K562 (cell line): ENCODE results near the gene SMG9. TPM values are rescaled to one million over a fixed set of nuclear protein-coding genes. Genes with fewer than 3 reads are reported as not detected.

ENCODE experiments used
- ATAC-seq: fragments of 200-7000 bp; cut with Tn5 transposase; 3 replicates; pipeline ENCODE4 v1.9.1; 2020; ENCODE audit warnings: moderate library complexity
- BruUV-seq: library from RNA; stranded (reverse); fragments of 400-500 nt; replicated peaks from 2 replicates; lab custom pipeline; 2021; lab: Mats Ljungman, UMichigan
- CTCF ChIA-PET: fragments of 300-600 bp; formaldehyde crosslinking; extraction: SDS; loops from one replicate; lab custom pipeline; 2021; ENCODE audit warnings: low intra/inter-chr PET ratio; lab: Yijun Ruan, JAX
- POLR2A ChIA-PET: fragments of 300-600, 350-650 bp; sonication (Branson Sonifier 250); formaldehyde crosslinking; extraction: SDS; loops from one replicate; lab custom pipeline; 2021; ENCODE audit warnings: antibody characterized with exemption, inconsistent platforms; lab: Yijun Ruan, JAX
- DNase-seq, 4 experiments: peaks; one replicate each; pipeline versions ENCODE4 v3.0.0 to v3.0.0-alpha.2; 2011 to 2018; ENCODE audit warnings: low spot score in 3 of 4, mixed read lengths in 3 of 4; ENCODE audit errors: extremely low read depth in 1 of 4
- FAIRE-seq: peaks from 2 replicates; lab custom pipeline; 2011; peaks lifted over from hg19 to GRCh38; lab: Jason Lieb, UNC
- H2AFZ ChIP-seq: 2 replicates; pipeline ENCODE4 v1.6.0; 2011; ENCODE audit warnings: low read depth, low read length, control low read depth, inconsistent platforms
- H3K27ac ChIP-seq: fragments of 200-600 bp; 3 replicates; pipeline ENCODE4 v1.8.0; 2011; ENCODE audit warnings: low read depth, mild to moderate bottlenecking, control low read depth, inconsistent platforms, low read length, moderate library complexity, mixed read lengths; ENCODE audit errors: extremely low read depth
- H3K27me3 ChIP-seq, 2 experiments: fragments of 300-600 bp in 1 of 2; 2 replicates in 1 of 2; 3 replicates in 1 of 2; pipeline versions ENCODE4 v1.6.0 to v1.8.0; 2011; ENCODE audit warnings: inconsistent platforms in 2 of 2, low read length in 2 of 2, mild to moderate bottlenecking in 1 of 2, mixed read lengths in 1 of 2, moderate library complexity in 1 of 2; ENCODE audit not compliant: control insufficient read depth in 2 of 2, insufficient read depth in 2 of 2
- H3K36me3 ChIP-seq: fragments of 300-600 bp; 3 replicates; pipeline ENCODE4 v1.8.0; 2011; ENCODE audit warnings: mild to moderate bottlenecking, low read length, inconsistent platforms; ENCODE audit not compliant: control insufficient read depth, insufficient read depth
- H3K4me1 ChIP-seq, 2 experiments: fragments of 200-600 bp in 1 of 2; replicated peaks in 1 of 2; 2 replicates in 1 of 2; 3 replicates in 1 of 2; pipeline versions ENCODE4 v1.5.1 to v1.8.0; 2011; ENCODE audit warnings: inconsistent platforms in 2 of 2, low read length in 2 of 2, mild to moderate bottlenecking in 1 of 2, mixed read lengths in 1 of 2, moderate library complexity in 1 of 2; ENCODE audit not compliant: control insufficient read depth in 2 of 2, insufficient read depth in 2 of 2
- H3K4me2 ChIP-seq: 2 replicates; pipeline ENCODE4 v1.6.1; 2011; ENCODE audit warnings: low read length, control low read depth, inconsistent platforms, mixed read lengths; ENCODE audit not compliant: insufficient read depth
- H3K4me3 ChIP-seq: fragments of 200-600 bp; sonication (generic), shearing (Covaris generic); 2 replicates; pipeline ENCODE4 v1.5.1; 2016; ENCODE audit warnings: control low read depth, inconsistent platforms
- H3K79me2 ChIP-seq: fragments of 200-600 bp; 3 replicates; pipeline ENCODE4 v1.8.0; 2011; ENCODE audit warnings: low read length, inconsistent platforms; ENCODE audit not compliant: control insufficient read depth, insufficient read depth
- H3K9ac ChIP-seq, 2 experiments: 2 replicates each; pipeline versions ENCODE4 v1.6.0 to v1.6.1; 2011; ENCODE audit warnings: low read depth in 2 of 2, low read length in 2 of 2, control low read depth in 1 of 2, inconsistent platforms in 1 of 2, mild to moderate bottlenecking in 1 of 2, mixed read lengths in 1 of 2; ENCODE audit not compliant: insufficient read depth in 1 of 2
- H3K9me1 ChIP-seq: one replicate; pipeline ENCODE4 v1.6.0; 2011; ENCODE audit warnings: inconsistent platforms, mild to moderate bottlenecking, low read length, moderate library complexity; ENCODE audit not compliant: control insufficient read depth, insufficient read depth
- H3K9me3 ChIP-seq: replicated peaks from 2 replicates; pipeline ENCODE4 v1.5.1; 2011; ENCODE audit warnings: low read depth, low read length, inconsistent platforms; ENCODE audit not compliant: control insufficient read depth, insufficient read depth
- H4K20me1 ChIP-seq: replicated peaks from 2 replicates; pipeline ENCODE4 v1.6.1; 2011; ENCODE audit warnings: low read length, inconsistent platforms, mixed read lengths; ENCODE audit not compliant: control insufficient read depth, insufficient read depth
- MED1 ChIP-seq: sonication (generic); formaldehyde crosslinking; IDR thresholded peaks from 2 replicates; pipeline ENCODE4 v1.8.1; 2023; ENCODE audit warnings: missing genetic modification reagents, borderline replicate concordance
- PTBP1 ChIP-seq: fragments of 200-400 bp; formaldehyde crosslinking; IDR thresholded peaks from 2 replicates; pipeline ENCODE4 v1.6.1; 2017; ENCODE audit warnings: low read depth, low read length
- RBM25 ChIP-seq: fragments of 200-400 bp; formaldehyde crosslinking; IDR thresholded peaks from 2 replicates; pipeline ENCODE4 v1.6.1; 2018; ENCODE audit warnings: low read length, low read depth, moderate library complexity; ENCODE audit not compliant: severe bottlenecking
- RCOR1 ChIP-seq, 2 experiments: IDR thresholded peaks; 2 replicates each; pipeline ENCODE4 v1.6.1; 2012; ENCODE audit warnings: low read depth in 2 of 2, low read length in 2 of 2, borderline replicate concordance in 1 of 2, improper control_type of control experiment in 1 of 2
- ZC3H11A ChIP-seq: IDR thresholded peaks from 2 replicates; pipeline ENCODE4 v1.6.1; 2012; ENCODE audit warnings: low read depth, low read length, improper control_type of control experiment
- ZFP36 ChIP-seq: fragments of 150-350 bp; IDR thresholded peaks from 2 replicates; pipeline ENCODE4 v1.6.1; 2018; ENCODE audit warnings: low read length, low read depth; ENCODE audit not compliant: partially characterized antibody
- WGBS: fragments of 100-300 bp; shearing (Covaris generic); methylation state at CpG from one replicate; pipeline ENCODE4 v1.1.6; 2016; ENCODE audit warnings: low coverage, mixed read lengths; ENCODE audit not compliant: insufficient coverage; ENCODE audit errors: missing lambda C conversion rate; 5-methylcytosine and 5-hydroxymethylcytosine counted together
- in situ Hi-C: fragments of 300-500 bp; cut with MboI; formaldehyde crosslinking; loops from 4 replicates; pipeline ENCODE4 v1.15.0; 2018; ENCODE audit warnings: inconsistent platforms, mixed read lengths
- intact Hi-C: fragments of 100-400 bp; cut with micrococcal nuclease; formaldehyde crosslinking; loops from 2 replicates; pipeline ENCODE4 v1.14.2; 2022
- polyA plus RNA-seq, 8 experiments: library from polyadenylated mRNA; depleted of rRNA in 4 of 8; stranded (reverse) in 5 of 8; unstranded in 3 of 8; fragments of >200 nt; fragmentation: Nextera tagmentation in 2 of 8; fragmentation: Illumina TruSeq in 1 of 8; extraction: Ambion mirVana in 2 of 8; extraction: Trizol in 1 of 8; gene quantifications; 2 replicates each; pipeline versions ENCODE4 v1.2.1 to v1.2.3, GENCODE V29; 2011 to 2014; ENCODE audit warnings: inconsistent platforms in 1 of 8, missing spikeins in 1 of 8
- total RNA-seq, 7 experiments: library from RNA; depleted of rRNA in 6 of 7; stranded (reverse); fragments of >200 nt in 6 of 7; fragmentation: Illumina TruSeq in 2 of 7; extraction: Trizol in 2 of 7; gene quantifications; 2 replicates each; pipeline versions ENCODE4 v1.2.1 to v1.2.3, GENCODE V29; 2011 to 2021; ENCODE audit warnings: low replicate concordance in 1 of 7

SMG9 gene
- total and polyA plus RNA-seq, 9 of the 15 experiments (the other 6 are each of a cell fraction or from before 2014, with no cell fraction given): 1.7 to 79.7 (median 40.2) TPM

DNA sequence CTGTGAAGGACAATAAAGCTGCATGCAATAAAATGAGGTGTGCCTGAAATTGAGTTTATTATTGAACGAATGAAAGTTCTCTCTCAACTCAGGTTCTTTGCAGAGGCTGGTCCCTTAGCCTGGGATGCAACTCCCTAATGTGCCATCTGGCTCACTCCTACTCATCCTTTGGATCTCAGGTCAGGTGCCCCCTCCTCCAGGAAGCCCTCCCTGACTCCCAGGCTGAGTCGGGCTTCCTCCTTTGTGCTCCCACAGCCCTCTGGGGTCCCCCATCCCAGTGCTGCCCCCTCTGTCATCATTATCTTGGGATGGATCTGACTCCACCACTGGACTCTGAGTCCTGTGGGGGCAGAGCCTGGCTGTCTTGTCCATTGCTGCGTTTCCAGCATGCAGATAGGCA lies 41.6 kb downstream of the SMG9 start:
- Histone ChIP-seq H3K36me3 (no peaks in the 10 kb centered on the region), H3K27me3 (peaks cover 14 to 29% of the 10 kb centered on the region in 2 experiments; a peak in 3 of 5 replicates), H3K4me2 (no peak overlapping the region), H3K9ac (no peak overlapping the region), H3K4me3 (no peak overlapping the region), H3K4me1 (peaks cover 0 to 5% of the 10 kb centered on the region in 2 experiments; a peak in 1 of 5 replicates), H3K9me3 (no peaks in the 10 kb centered on the region), H3K27ac (no peak overlapping the region), H2AFZ (no peak overlapping the region), H3K79me2 (no peaks in the 10 kb centered on the region), H3K9me1 (no peaks in the 10 kb centered on the region), H4K20me1 (no peaks in the 10 kb centered on the region)
- no TSS peak for BruUV-seq
- in situ Hi-C loops: no loop called here
- DNase-seq: no peak
- 7% methylated on average over 3 of the region's 3 CpGs for WGBS
- FAIRE-seq: no peak
- ATAC-seq: no peak
- POLR2A ChIA-PET: interaction anchor here (0.7 kb wide), 1 partner anchor 95 kb away, joined by 3 read pairs; no protein-coding TSS in a partner anchor
- CTCF ChIA-PET: no interaction called here
- intact Hi-C loops: no loop called here
- TF ChIP-seq PTBP1: 0 out of 2 replicates have a peak, but pooled peaks have one; percentile 43
- TF ChIP-seq RCOR1 (IDR thresholded peaks at IDR 0.05; ENCODE audit: borderline replicate concordance in 1 of 2, low read depth in 2 of 2, low read length in 2 of 2): peak in 1 of 2 experiments; percentile 29; a peak in 1 of 4 replicates
- TF ChIP-seq ZC3H11A: no peak
- peak; percentile 97 for TF ChIP-seq ZFP36
- TF ChIP-seq MED1 (CRISPR knock-in tag): no peak
- TF ChIP-seq RBM25: peak; percentile 25
